ENCODE data around the gene TMEM154. TPM values are rescaled to one million over a fixed set of nuclear protein-coding genes. Genes with fewer than 3 reads are reported as not detected.

TMEM154 gene
- total and polyA plus RNA-seq, 12 donors = 0.10 to 3.6 (median 0.33) TPM; not detected in 1

- intact Hi-C loops (cut with DNase I) = no loop called here
- Histone ChIP-seq H3K27me3 (no peaks in the 10 kb centered on the region), H3K4me3 (no peak overlapping the region), H3K4me1 (replicated peaks in 1 of 2) (no peaks in the 10 kb centered on the region), H3K36me3 (replicated peaks in 1 of 2) (no peaks in the 10 kb centered on the region), H3K27ac (no peak overlapping the region), H3K9me3 (replicated peaks in 1 of 3) (peaks cover 0 to 5% (median 3%) of the 10 kb centered on the region in 3 donors)
- TF ChIP-seq CTCF (IDR thresholded peaks at IDR 0.05) = no peak
- TF ChIP-seq POLR2A (IDR thresholded peaks at IDR 0.05) = no peak
- 90 to 100% (median 96%) methylated on average over 1 of the region's 1 CpG for WGBS, 4 donors
- no peak for DNase-seq
Measured at GRCh38 chr4:152652102-152652501, 27.7 kb downstream of the TMEM154 start.

- Histone ChIP-seq H3K9me3 (replicated peaks in 1 of 3) (no peaks in the 10 kb centered on the region), H3K27ac (no peak overlapping the region), H3K36me3 (replicated peaks in 1 of 2) (no peaks in the 10 kb centered on the region), H3K4me1 (replicated peaks in 1 of 2) (no peaks in the 10 kb centered on the region), H3K27me3 (no peaks in the 10 kb centered on the region), H3K4me3 (no peak overlapping the region)
- intact Hi-C loops (cut with DNase I) = no loop called here
- no peak for DNase-seq
- no peak for TF ChIP-seq CTCF (IDR thresholded peaks at IDR 0.05)
- TF ChIP-seq POLR2A (IDR thresholded peaks at IDR 0.05) = no peak
Measured at GRCh38 chr4:152651473-152652060, 28.2 kb downstream of the TMEM154 start.

- H3K27me3 ChIP-seq = no peaks in the 10 kb centered on the region
- H3K4me1 ChIP-seq (replicated peaks in 1 of 2) = no peaks in the 10 kb centered on the region
- TF ChIP-seq CTCF (IDR thresholded peaks at IDR 0.05) (no peak), POLR2A (IDR thresholded peaks at IDR 0.05) (no peak)
- no peaks in the 10 kb centered on the region for H3K36me3 ChIP-seq (replicated peaks in 1 of 2)
- no peaks in the 10 kb centered on the region for H3K9me3 ChIP-seq (replicated peaks in 1 of 3)
- H3K4me3 ChIP-seq = no peak overlapping the region
- WGBS, 4 donors = 71 to 85% (median 80%) methylated on average over 3 of the region's 3 CpGs
- intact Hi-C loops (cut with DNase I) = loop anchor here in 1 of 2 donors (10.0 kb wide), 1 partner anchor 151 kb away; no protein-coding TSS in a partner anchor
- DNase-seq = no peak
- no peak overlapping the region for H3K27ac ChIP-seq
Measured at GRCh38 chr4:152646221-152646620, 33.6 kb downstream of the TMEM154 start.

GRCh38 chr4:152644130-152644529 is 35.7 kb downstream of the TMEM154 start:
- H3K27me3 ChIP-seq = no peaks in the 10 kb centered on the region
- H3K27ac ChIP-seq = no peak overlapping the region
- no peak for DNase-seq
- H3K9me3 ChIP-seq (replicated peaks in 1 of 3) = no peaks in the 10 kb centered on the region
- no peak overlapping the region for H3K4me3 ChIP-seq
- H3K4me1 ChIP-seq (replicated peaks in 1 of 2) = peaks cover 0 to 4% of the 10 kb centered on the region in 2 donors
- WGBS, 4 donors = 47 to 63% (median 56%) methylated on average over 4 of the region's 4 CpGs
- intact Hi-C loops (cut with DNase I) = loop anchor here in 1 of 2 donors (10.0 kb wide), 1 partner anchor 149 kb away; no protein-coding TSS in a partner anchor
- TF ChIP-seq CTCF (IDR thresholded peaks at IDR 0.05) = no peak
- TF ChIP-seq POLR2A (IDR thresholded peaks at IDR 0.05) = no peak
- no peaks in the 10 kb centered on the region for H3K36me3 ChIP-seq (replicated peaks in 1 of 2)
